ENCODE measurements around the gene SPDYE17. TPM values are rescaled to one million over a fixed set of nuclear protein-coding genes. Genes with fewer than 3 reads are reported as not detected.
"Not testable (repeated sequence)": the region's sequence is repeated elsewhere in the genome, so short reads cannot be mapped to it uniquely, and the experiment has no call there.

The SPDYE17 gene, protein sequence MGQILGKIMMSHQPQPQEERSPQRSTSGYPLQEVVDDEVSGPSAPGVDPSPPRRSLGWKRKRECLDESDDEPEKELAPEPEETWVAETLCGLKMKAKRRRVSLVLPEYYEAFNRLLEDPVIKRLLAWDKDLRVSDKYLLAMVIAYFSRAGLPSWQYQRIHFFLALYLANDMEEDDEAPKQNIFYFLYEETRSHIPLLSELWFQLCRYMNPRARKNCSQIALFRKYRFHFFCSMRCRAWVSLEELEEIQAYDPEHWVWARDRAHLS
- not detected for polyA plus RNA-seq (2013, experiment 1 of 2)
- not detected for polyA plus RNA-seq (2013, experiment 2 of 2)

DNA sequence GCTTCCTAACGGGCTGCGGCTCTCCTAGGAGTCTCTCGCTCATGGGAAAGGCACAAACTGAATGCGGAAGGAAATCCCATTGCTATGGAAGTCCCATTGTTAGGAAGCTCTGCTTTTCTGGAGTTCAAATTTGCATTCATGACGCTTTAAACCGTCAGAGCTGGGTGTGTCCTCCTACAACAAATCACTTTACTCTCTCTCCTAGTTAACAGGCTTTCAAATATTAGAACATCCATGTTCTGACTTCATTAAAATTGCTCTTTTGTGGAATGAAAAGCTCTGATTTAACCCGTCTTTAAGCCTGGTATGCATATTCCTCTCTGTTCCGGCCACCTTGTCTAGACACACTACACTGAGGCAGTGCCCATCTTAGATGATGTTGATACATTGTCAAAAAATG lies at the start of gene SPDYE17:
SPDYE17 (minus strand) TSS at position 101 of the 400 bp plus-strand sequence. CDS start 1,791 bp downstream, outside the sequence.
- no CpG with 5 or more reads among the region's 8 CpGs for WGBS, 2 experiments (ENCODE audit: insufficient coverage in 2 of 2)
- not testable (repeated sequence) for H3K9me3 ChIP-seq (ENCODE audit: control insufficient read depth, low read length); H3K27ac ChIP-seq (ENCODE audit: low read depth, low read length, severe bottlenecking); H3K36me3 ChIP-seq (ENCODE audit: control insufficient read depth, insufficient read depth, low read length); H3K4me3 ChIP-seq (ENCODE audit: extremely low read depth, insufficient read depth, low read length, poor library complexity, severe bottlenecking); H3K4me1 ChIP-seq (ENCODE audit: control insufficient read depth, insufficient read depth, low read length, poor library complexity, severe bottlenecking)

DNA sequence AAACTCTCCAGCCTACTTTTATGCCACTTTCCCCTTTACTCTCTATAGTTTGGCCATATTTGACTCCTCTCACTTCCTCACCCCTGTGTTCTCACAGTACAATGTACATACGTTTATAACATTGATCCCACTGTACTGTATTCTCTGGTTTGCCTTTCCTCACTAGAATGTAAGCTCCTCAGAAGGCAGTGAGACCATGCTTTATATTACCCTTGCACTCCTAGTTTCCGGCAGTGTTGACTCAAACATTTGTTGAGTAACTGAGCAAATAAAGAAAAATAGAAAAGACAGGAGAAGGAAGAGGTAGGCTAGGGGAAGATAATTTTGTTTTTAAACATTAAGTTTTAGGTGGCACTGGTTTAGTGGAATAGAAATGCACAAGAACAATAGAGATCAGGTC lies 48.1 kb upstream of the SPDYE17 start:
- not testable (repeated sequence) for H3K9me3 ChIP-seq (ENCODE audit: control insufficient read depth, low read length); H3K36me3 ChIP-seq (ENCODE audit: control insufficient read depth, insufficient read depth, low read length); H3K4me1 ChIP-seq (ENCODE audit: control insufficient read depth, insufficient read depth, low read length, poor library complexity, severe bottlenecking); H3K27ac ChIP-seq (ENCODE audit: low read depth, low read length, severe bottlenecking); H3K4me3 ChIP-seq (ENCODE audit: extremely low read depth, insufficient read depth, low read length, poor library complexity, severe bottlenecking)
- WGBS, 2 experiments (ENCODE audit: insufficient coverage in 2 of 2): no CpG with 5 or more reads among the region's 2 CpGs

DNA sequence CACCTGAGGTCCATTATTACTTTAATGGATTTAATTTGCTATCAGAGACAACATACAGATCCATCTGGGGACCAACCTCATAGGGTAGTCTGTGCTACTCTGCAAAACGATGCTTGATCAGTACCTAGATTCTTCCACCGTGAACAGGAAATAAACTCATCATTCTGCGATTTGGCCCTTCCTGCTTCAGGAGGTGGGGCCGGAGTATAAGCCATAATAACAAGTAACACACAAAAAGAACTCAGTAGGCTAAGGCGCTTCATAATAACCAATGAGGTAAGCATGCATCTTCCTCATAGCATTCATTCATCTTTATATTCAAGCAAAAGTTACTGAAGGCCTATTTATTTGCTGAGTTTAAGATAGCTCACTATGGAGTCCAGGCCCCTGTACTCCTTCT lies 47.5 kb upstream of the SPDYE17 start:
- H3K4me1 ChIP-seq (ENCODE audit: control insufficient read depth, insufficient read depth, low read length, poor library complexity, severe bottlenecking); H3K36me3 ChIP-seq (ENCODE audit: control insufficient read depth, insufficient read depth, low read length); H3K9me3 ChIP-seq (ENCODE audit: control insufficient read depth, low read length); H3K4me3 ChIP-seq (ENCODE audit: extremely low read depth, insufficient read depth, low read length, poor library complexity, severe bottlenecking); H3K27ac ChIP-seq (ENCODE audit: low read depth, low read length, severe bottlenecking): not testable (repeated sequence)
- WGBS, 2 experiments (ENCODE audit: insufficient coverage in 2 of 2): no CpG with 5 or more reads among the region's 5 CpGs

DNA sequence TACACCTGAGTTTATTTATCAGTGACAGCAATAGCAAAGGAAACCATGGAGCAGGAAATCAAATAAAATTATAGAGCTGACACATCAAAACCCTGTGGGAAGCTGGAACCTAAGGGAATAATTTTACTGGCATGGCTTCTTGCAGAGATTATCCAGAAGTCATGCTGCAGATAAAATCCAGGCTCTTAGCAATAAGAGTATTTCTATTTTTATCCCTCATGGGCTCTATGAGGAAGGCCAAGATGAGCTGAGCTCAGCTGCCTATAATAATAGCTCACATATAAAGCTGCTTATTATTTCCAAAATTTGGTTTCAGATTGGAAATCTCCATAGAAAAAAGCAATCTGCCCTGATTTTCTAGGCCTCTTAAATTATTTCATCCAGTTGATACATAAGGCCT lies 47.0 kb upstream of the SPDYE17 start:
- not testable (repeated sequence) for H3K36me3 ChIP-seq (ENCODE audit: control insufficient read depth, insufficient read depth, low read length); H3K4me3 ChIP-seq (ENCODE audit: extremely low read depth, insufficient read depth, low read length, poor library complexity, severe bottlenecking); H3K9me3 ChIP-seq (ENCODE audit: control insufficient read depth, low read length); H3K27ac ChIP-seq (ENCODE audit: low read depth, low read length, severe bottlenecking); H3K4me1 ChIP-seq (ENCODE audit: control insufficient read depth, insufficient read depth, low read length, poor library complexity, severe bottlenecking)

DNA sequence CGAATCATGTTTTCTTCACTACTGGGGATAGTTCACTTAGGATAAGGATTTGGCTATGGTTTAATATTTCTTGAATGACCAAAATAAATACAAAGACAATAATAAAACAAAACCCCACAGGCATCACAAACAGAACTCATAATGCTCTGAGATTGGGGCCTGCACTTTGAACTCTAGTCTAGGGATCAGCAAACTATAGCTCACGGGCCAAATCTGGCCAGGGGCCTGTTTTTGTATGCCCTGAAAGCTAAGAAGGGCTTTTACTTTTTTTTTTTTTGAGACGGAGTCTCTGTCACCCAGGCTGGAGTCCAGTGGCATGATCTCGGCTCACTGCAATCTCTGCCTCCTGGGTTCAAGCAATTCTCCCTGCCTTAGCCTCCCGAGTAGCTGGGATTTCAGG lies 44.9 kb upstream of the SPDYE17 start:
- not testable (repeated sequence) for H3K4me1 ChIP-seq (ENCODE audit: control insufficient read depth, insufficient read depth, low read length, poor library complexity, severe bottlenecking); H3K27ac ChIP-seq (ENCODE audit: low read depth, low read length, severe bottlenecking); H3K4me3 ChIP-seq (ENCODE audit: extremely low read depth, insufficient read depth, low read length, poor library complexity, severe bottlenecking); H3K9me3 ChIP-seq (ENCODE audit: control insufficient read depth, low read length); H3K36me3 ChIP-seq (ENCODE audit: control insufficient read depth, insufficient read depth, low read length)
- WGBS, 2 experiments (ENCODE audit: insufficient coverage in 2 of 2): 83% methylated on average over 1 of the region's 5 CpGs; no CpG with 5 or more reads in 1 of the 2 experiments

DNA sequence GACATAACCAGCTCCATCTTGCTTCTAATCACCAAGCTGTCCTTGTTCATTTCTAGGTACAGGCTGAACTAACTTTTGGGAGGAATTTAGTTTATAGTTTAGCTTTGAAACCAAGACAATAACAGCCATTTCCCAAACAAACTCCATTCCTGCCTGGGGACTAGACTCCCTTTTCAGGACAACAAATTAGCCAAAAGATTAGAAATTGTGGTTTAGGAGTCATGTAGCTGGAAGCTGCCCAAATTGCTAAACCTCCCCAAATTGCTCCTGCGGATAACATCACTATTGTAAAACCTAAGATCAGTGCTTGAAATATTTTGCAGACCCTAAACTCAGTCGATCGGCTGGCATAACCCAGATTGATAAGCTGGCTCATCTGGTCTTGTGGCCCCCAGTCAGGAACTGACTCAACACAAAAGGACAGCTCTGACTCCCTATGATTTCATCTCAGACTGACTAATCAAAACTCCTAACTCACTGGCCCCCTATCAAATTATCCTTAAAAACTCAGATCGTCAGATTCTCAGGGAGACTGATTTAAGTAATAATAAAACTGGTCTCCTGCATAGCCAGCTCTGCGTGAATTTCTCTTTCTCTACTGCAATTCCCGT lies 42.7 kb upstream of the SPDYE17 start:
- H3K9me3 ChIP-seq (ENCODE audit: control insufficient read depth, low read length); H3K4me1 ChIP-seq (ENCODE audit: control insufficient read depth, insufficient read depth, low read length, poor library complexity, severe bottlenecking); H3K27ac ChIP-seq (ENCODE audit: low read depth, low read length, severe bottlenecking); H3K36me3 ChIP-seq (ENCODE audit: control insufficient read depth, insufficient read depth, low read length); H3K4me3 ChIP-seq (ENCODE audit: extremely low read depth, insufficient read depth, low read length, poor library complexity, severe bottlenecking): not testable (repeated sequence)
- no CpG with 5 or more reads among the region's 6 CpGs for WGBS, 2 experiments (ENCODE audit: insufficient coverage in 2 of 2)

DNA sequence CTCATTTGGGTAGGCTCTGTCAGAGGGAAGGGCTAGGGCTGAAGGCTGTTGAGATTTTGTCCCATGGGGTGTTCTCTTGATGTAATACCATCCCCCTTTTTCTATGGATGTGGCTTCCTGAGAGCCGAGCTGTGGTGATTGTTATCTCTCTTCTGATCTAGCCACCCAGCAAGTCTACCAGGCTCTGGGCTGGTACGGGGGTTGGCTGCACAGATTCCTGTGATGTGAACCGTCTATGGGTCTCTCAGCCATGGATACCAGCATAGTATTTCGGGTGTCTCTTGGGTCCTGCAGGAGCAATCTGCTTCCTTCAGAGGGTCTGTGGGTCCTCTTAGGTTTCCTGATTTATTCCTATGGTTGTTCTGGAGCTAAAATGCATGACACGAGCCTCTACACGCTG lies 38.9 kb upstream of the SPDYE17 start:
- H3K4me1 ChIP-seq (ENCODE audit: control insufficient read depth, insufficient read depth, low read length, poor library complexity, severe bottlenecking): not testable (repeated sequence)
- WGBS, 2 experiments (ENCODE audit: insufficient coverage in 2 of 2): 92 to 100% methylated on average over 4 to 5 of the region's 6 CpGs

DNA sequence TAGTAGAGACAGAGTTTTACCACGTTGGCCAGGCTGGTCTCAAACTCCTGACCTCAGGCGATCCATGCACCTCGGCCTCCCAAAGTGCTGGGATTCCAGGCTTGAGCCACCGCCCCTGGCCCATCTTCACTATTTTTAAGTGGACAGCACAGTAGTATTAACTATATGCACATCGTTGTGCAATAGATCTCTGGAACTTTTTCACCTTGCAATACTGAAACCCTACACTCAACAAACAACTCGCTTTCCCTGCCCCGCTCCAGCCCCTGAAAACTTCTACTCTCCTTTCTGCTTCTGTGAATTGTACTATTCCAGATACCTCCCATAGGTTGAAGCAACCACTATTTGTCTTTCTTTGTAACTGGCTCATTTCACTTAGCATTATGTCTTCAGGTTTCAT lies 33.7 kb upstream of the SPDYE17 start:
- H3K4me1 ChIP-seq (ENCODE audit: control insufficient read depth, insufficient read depth, low read length, poor library complexity, severe bottlenecking); H3K9me3 ChIP-seq (ENCODE audit: control insufficient read depth, low read length); H3K36me3 ChIP-seq (ENCODE audit: control insufficient read depth, insufficient read depth, low read length); H3K27ac ChIP-seq (ENCODE audit: low read depth, low read length, severe bottlenecking); H3K4me3 ChIP-seq (ENCODE audit: extremely low read depth, insufficient read depth, low read length, poor library complexity, severe bottlenecking): not testable (repeated sequence)
- WGBS, 2 experiments (ENCODE audit: insufficient coverage in 2 of 2): 90 to 94% methylated on average over 6 to 7 of the region's 7 CpGs

More for the DNA sequence above, 38.9 kb upstream of the SPDYE17 start:
- H3K9me3 ChIP-seq (ENCODE audit: control insufficient read depth, low read length); H3K27ac ChIP-seq (ENCODE audit: low read depth, low read length, severe bottlenecking); H3K36me3 ChIP-seq (ENCODE audit: control insufficient read depth, insufficient read depth, low read length); H3K4me3 ChIP-seq (ENCODE audit: extremely low read depth, insufficient read depth, low read length, poor library complexity, severe bottlenecking): not testable (repeated sequence)

DNA sequence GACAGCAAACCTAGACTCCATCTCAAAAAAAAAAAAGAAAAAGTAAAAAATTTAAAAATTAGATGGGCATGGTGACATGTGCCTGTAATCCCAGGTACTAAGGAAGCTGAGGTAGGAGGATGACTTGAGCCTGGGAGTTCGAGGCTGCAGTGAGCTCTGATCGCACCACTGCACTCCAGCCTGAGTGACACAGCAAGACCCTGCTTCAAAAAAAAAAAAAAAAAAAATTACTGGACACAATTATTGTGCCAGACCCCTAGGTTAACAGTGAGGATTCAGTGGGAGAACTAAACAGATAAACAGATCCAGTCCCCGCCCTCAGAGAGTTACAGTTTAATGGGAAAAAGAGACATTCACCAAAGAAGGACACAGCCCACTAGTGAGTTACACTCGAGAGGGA lies 31.6 kb upstream of the SPDYE17 start:
- not testable (repeated sequence) for H3K27ac ChIP-seq (ENCODE audit: low read depth, low read length, severe bottlenecking); H3K4me3 ChIP-seq (ENCODE audit: extremely low read depth, insufficient read depth, low read length, poor library complexity, severe bottlenecking); H3K36me3 ChIP-seq (ENCODE audit: control insufficient read depth, insufficient read depth, low read length); H3K4me1 ChIP-seq (ENCODE audit: control insufficient read depth, insufficient read depth, low read length, poor library complexity, severe bottlenecking); H3K9me3 ChIP-seq (ENCODE audit: control insufficient read depth, low read length)
- 100% methylated on average over 2 of the region's 4 CpGs for WGBS, 2 experiments (ENCODE audit: insufficient coverage in 2 of 2)

DNA sequence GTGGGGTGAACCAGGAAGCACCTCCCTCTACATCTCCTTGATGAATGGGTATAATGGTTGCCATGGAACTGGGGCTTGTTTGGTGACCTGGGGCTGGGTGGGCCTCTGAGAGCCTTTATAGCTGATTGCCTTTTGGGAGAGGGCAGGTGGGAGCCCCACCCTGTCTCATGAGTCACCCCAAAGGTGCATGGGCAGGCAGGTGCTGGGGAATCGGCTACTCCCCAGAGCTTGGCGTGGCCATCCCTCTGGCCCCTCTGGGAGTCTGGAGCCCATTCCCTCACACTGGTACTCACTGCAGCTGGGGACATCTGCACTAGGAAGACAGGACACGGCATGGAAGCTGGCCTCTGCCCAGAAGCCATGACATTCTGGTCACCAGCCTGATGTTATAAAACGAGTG lies 30.4 kb upstream of the SPDYE17 start, which contains the start of gene SPDYE18:
SPDYE18 (minus strand) TSS at position 2 of the 400 bp plus-strand sequence. CDS start 2,046 bp downstream, outside the sequence.
- H3K4me1 ChIP-seq (ENCODE audit: control insufficient read depth, insufficient read depth, low read length, poor library complexity, severe bottlenecking): not testable (repeated sequence)

DNA sequence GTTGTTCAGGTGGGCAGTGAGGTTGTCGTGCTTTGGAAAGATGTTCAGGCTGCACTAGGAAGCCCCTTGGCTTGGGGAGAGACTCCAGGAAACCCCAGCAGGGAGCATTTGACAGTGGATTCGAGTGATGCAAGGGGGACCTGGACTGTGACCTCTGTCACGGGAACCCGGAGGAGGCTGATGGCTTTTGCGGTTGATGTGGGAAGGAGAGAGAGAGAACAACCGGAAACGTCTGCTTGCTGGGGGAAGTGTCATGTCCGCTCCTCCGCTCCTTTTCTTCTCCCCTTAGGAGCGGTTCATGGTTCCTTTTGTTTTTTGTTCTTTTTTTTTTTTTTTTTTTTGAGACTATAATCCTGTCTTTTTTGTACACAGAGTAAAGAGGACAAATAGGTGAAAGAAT lies 5.8 kb downstream of the SPDYE17 start:
- WGBS, 2 experiments (ENCODE audit: insufficient coverage in 2 of 2): no CpG with 5 or more reads among the region's 10 CpGs
- H3K4me1 ChIP-seq (ENCODE audit: control insufficient read depth, insufficient read depth, low read length, poor library complexity, severe bottlenecking); H3K9me3 ChIP-seq (ENCODE audit: control insufficient read depth, low read length); H3K27ac ChIP-seq (ENCODE audit: low read depth, low read length, severe bottlenecking); H3K4me3 ChIP-seq (ENCODE audit: extremely low read depth, insufficient read depth, low read length, poor library complexity, severe bottlenecking); H3K36me3 ChIP-seq (ENCODE audit: control insufficient read depth, insufficient read depth, low read length): not testable (repeated sequence)

More for the DNA sequence above, 30.4 kb upstream of the SPDYE17 start, which contains the start of gene SPDYE18:
- H3K36me3 ChIP-seq (ENCODE audit: control insufficient read depth, insufficient read depth, low read length); H3K9me3 ChIP-seq (ENCODE audit: control insufficient read depth, low read length); H3K4me3 ChIP-seq (ENCODE audit: extremely low read depth, insufficient read depth, low read length, poor library complexity, severe bottlenecking); H3K27ac ChIP-seq (ENCODE audit: low read depth, low read length, severe bottlenecking): not testable (repeated sequence)
- 86 to 89% methylated on average over 1 to 3 of the region's 4 CpGs for WGBS, 2 experiments (ENCODE audit: insufficient coverage in 2 of 2)
